T-cell (primary cell): ENCODE results near the gene TMEM236. TPM values are rescaled to one million over a fixed set of nuclear protein-coding genes. Genes with fewer than 3 reads are reported as not detected.
"Not testable (repeated sequence)": the region's sequence is repeated elsewhere in the genome, so short reads cannot be mapped to it uniquely, and the experiment has no call there.

Experiments
- ATAC-seq, 4 experiments: fragments of 200-7000 bp in 3 of 4; fragments of 150-1000 bp in 1 of 4; cut with Tn5 transposase; replicated peaks in 1 of 4; 1 replicate in 3 of 4; 2 replicates in 1 of 4; pipeline ENCODE4 v1.10.0; 2021; ENCODE audit warnings: moderate library complexity in 3 of 4, mild to moderate bottlenecking in 2 of 4, moderate number of reproducible peaks in 1 of 4
- CTCF ChIA-PET, 2 donors: fragments of 300-600 bp; sonication (Branson Sonifier 250); formaldehyde crosslinking; loops; one replicate each; lab custom pipeline; 2022; ENCODE audit warnings: antibody characterized with exemption in 2 of 2; lab: Charles Lee
- POLR2A ChIA-PET, 2 donors: fragments of 300-600 bp; sonication (Branson Sonifier 250); formaldehyde crosslinking; loops; one replicate each; lab custom pipeline; 2022; ENCODE audit warnings: antibody characterized with exemption in 2 of 2; lab: Charles Lee
- DNase-seq, 35 experiments: peaks; one replicate each; pipeline versions ENCODE4 v3.0.0 to v3.0.0-alpha.2; 2013 to 2023
- H3K27ac ChIP-seq: one replicate; pipeline ENCODE4 v1.5.1; 2013; ENCODE audit warnings: low read length
- H3K27me3 ChIP-seq, 2 experiments: replicated peaks in 1 of 2; 1 replicate in 1 of 2; 2 replicates in 1 of 2; pipeline versions ENCODE4 v1.6.1 to v1.7.0; 2013; ENCODE audit warnings: low read length in 1 of 2, mixed read lengths in 1 of 2; ENCODE audit not compliant: control insufficient read depth in 2 of 2, insufficient read depth in 2 of 2; ENCODE audit errors: extremely low read depth in 1 of 2
- H3K36me3 ChIP-seq, 2 donors: 1 replicate in 1 of 2; 2 replicates in 1 of 2; pipeline versions ENCODE4 v1.6.1 to v1.7.0; 2013; ENCODE audit warnings: low read length in 1 of 2; ENCODE audit not compliant: control insufficient read depth in 2 of 2, insufficient read depth in 1 of 2; ENCODE audit errors: extremely low read depth in 1 of 2
- H3K4me1 ChIP-seq, 2 experiments: 1 replicate in 1 of 2; 2 replicates in 1 of 2; pipeline versions ENCODE4 v1.6.1 to v1.7.0; 2013; ENCODE audit warnings: low read length in 2 of 2, mixed read lengths in 1 of 2; ENCODE audit not compliant: insufficient read depth in 2 of 2, control insufficient read depth in 1 of 2; ENCODE audit errors: extremely low read depth in 1 of 2
- H3K4me3 ChIP-seq, 2 donors: 1 replicate in 1 of 2; 2 replicates in 1 of 2; pipeline versions ENCODE4 v1.5.1 to v1.7.0; 2013; ENCODE audit warnings: mild to moderate bottlenecking in 2 of 2, low read length in 1 of 2, moderate library complexity in 1 of 2; ENCODE audit not compliant: control insufficient read depth in 1 of 2; ENCODE audit errors: extremely low read depth in 1 of 2
- H3K9me3 ChIP-seq: 2 replicates; pipeline ENCODE4 v1.7.0; 2013
- H3K27ac Mint-ChIP-seq, 2 donors: one replicate each; pipeline ENCODE4 v1.8.0; 2020 to 2021; ENCODE audit warnings: mild to moderate bottlenecking in 2 of 2, mixed read lengths in 2 of 2
- H3K27me3 Mint-ChIP-seq, 2 donors: one replicate each; pipeline ENCODE4 v1.8.0; 2021 to 2022; ENCODE audit warnings: mixed read lengths in 2 of 2
- H3K36me3 Mint-ChIP-seq: one replicate; pipeline ENCODE4 v1.8.0; 2021; ENCODE audit warnings: mixed read lengths
- H3K4me1 Mint-ChIP-seq, 3 donors: one replicate each; pipeline ENCODE4 v1.8.0; 2020 to 2022; ENCODE audit warnings: mixed read lengths in 3 of 3, mild to moderate bottlenecking in 1 of 3
- H3K4me3 Mint-ChIP-seq, 3 donors: one replicate each; pipeline ENCODE4 v1.8.0; 2020 to 2022; ENCODE audit warnings: mild to moderate bottlenecking in 3 of 3, mixed read lengths in 3 of 3, moderate library complexity in 3 of 3
- H3K9me3 Mint-ChIP-seq, 3 donors: one replicate each; pipeline ENCODE4 v1.8.0; 2020 to 2022; ENCODE audit warnings: mixed read lengths in 3 of 3
- WGBS: methylation state at CpG from one replicate; pipeline ENCODE4 v1.1.5; 2013; ENCODE audit warnings: missing lambda C conversion rate; ENCODE audit not compliant: insufficient coverage; 5-methylcytosine and 5-hydroxymethylcytosine counted together
- total RNA-seq, 35 experiments: library from RNA in 6 of 35; stranded (reverse) in 6 of 35; fragments of 120-200 nt in 1 of 35; gene quantifications; one replicate each; pipeline versions ENCODE4 v1.2.1 to v1.2.4 and lab custom pipeline; 2013 to 2026

The TMEM236 gene
- total RNA-seq, 5 donors from 2014 or later (not counting 1 experiment from before 2014, with no cell fraction given): 0.03 to 0.38 (median 0.07) TPM; not detected in 1

DNA sequence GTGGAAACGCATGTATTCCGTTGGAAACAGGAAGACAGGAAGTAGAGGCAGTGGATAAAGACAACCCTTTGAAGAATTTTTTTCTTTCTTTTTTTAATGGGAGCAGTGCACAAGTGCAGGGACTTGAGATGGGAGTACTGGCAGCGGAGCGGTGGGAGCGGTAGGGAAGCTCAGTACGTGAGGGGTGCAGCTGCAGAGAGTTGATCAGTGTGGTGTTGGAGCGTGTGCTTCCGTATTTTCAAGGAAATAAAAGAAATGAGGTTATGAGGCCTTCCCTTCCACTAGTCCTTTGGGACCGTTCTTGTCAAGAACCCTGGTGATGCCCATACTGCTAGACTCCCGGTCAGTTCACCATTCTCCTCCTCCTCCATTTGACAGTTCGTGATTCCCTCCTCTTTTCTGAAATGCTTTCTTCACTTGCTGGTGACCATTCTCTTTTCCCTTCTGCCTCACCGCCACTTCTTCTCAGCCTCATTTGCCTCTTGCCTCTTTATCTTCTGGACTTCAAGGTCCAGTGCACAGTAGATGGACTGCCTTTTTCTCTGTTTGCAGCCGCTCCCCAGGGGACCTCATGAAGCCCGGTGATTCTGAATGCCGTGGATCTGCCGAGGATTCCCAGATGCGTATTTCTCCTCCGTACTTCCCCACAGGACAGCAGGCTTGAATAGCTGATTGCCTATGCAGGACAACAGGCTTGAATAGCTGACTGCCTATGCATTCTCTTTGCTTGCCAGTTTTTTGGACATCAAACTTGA is 39.1 kb upstream of the TMEM236 start:
- H3K36me3 ChIP-seq: peaks cover 8 to 61% of the 10 kb centered on the region in 2 donors
- H3K9me3 Mint-ChIP-seq: peaks cover 0 to 4% (median 0%) of the 10 kb centered on the region in 3 donors
- no peak overlapping the region for H3K4me3 Mint-ChIP-seq
- ChIA-PET POLR2A (no interaction called here), CTCF (interaction anchor here in 1 of 2 donors (0.5 kb wide), 1 partner anchor 298 kb away, joined by 5 read pairs; no protein-coding TSS in a partner anchor)
- no peaks in the 10 kb centered on the region for H3K27me3 Mint-ChIP-seq
- WGBS: 99% methylated on average over 10 of the region's 18 CpGs
- no peaks in the 10 kb centered on the region for H3K9me3 ChIP-seq
- no peak for DNase-seq
- H3K36me3 Mint-ChIP-seq: peaks cover 77% of the 10 kb centered on the region
- H3K27me3 ChIP-seq: no peaks in the 10 kb centered on the region
- H3K4me1 Mint-ChIP-seq: no peaks in the 10 kb centered on the region
- no peak overlapping the region for H3K27ac ChIP-seq
- no peak overlapping the region for H3K4me3 ChIP-seq
- H3K27ac Mint-ChIP-seq: no peak overlapping the region
- no peak for ATAC-seq
- no peaks in the 10 kb centered on the region for H3K4me1 ChIP-seq

DNA sequence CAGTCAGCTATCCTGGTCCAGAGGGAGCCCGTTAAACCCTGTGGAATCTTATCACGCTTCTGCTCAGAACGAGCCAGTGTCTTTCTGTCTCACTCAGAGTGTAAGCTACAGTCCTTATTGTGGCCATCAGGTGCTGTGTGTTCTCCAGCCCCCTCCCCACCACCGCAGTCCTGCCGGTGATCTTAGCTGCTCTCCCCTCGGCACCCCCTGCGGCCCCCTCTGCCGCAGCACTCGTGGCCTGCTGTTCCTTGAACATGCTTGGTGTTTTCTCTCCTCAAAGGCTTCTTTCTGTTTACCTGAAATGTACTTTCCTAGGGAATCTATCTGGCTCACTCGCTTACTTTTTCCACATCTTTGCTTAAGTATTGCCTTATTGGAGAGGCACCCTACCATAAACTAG is 38.2 kb upstream of the TMEM236 start:
- 100% methylated on average over 9 of the region's 10 CpGs for WGBS
- Histone ChIP-seq H3K9me3 (no peaks in the 10 kb centered on the region), H3K4me1 (no peaks in the 10 kb centered on the region), H3K27ac (no peak overlapping the region), H3K4me3 (no peak overlapping the region), H3K27me3 (no peaks in the 10 kb centered on the region), H3K36me3 (peaks cover 6 to 57% of the 10 kb centered on the region in 2 donors)
- DNase-seq (no peak), ATAC-seq (no peak)
- Mint-ChIP-seq H3K9me3 (peaks cover 0 to 4% (median 0%) of the 10 kb centered on the region in 3 donors), H3K36me3 (peaks cover 81% of the 10 kb centered on the region), H3K27ac (no peak overlapping the region), H3K27me3 (no peaks in the 10 kb centered on the region), H3K4me3 (no peak overlapping the region), H3K4me1 (no peaks in the 10 kb centered on the region)
- POLR2A ChIA-PET: no interaction called here
- CTCF ChIA-PET: no interaction called here

DNA sequence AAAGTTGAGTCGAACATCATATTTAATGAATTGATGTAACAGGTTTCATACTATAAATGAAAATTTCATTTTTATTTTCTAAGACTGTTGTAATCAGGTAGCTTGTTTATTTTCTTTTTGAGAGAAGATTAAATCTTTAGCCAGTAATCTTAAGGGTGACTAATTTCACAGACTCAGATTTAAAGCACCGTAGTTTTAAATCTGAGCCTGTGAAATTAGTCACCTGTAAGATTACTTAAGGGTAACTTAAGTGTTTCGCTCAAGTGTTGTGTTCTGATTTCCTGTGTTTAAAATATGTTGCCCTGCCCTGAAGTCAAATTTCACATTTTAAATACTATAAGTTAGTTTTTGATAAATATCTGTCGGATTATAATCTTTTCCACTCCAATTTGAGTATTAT is 35.8 kb upstream of the TMEM236 start:
- H3K27me3 ChIP-seq: no peaks in the 10 kb centered on the region
- no peaks in the 10 kb centered on the region for H3K27me3 Mint-ChIP-seq
- H3K4me3 Mint-ChIP-seq: no peak overlapping the region
- no peak overlapping the region for H3K27ac ChIP-seq
- WGBS: no CpG with 5 or more reads among the region's 4 CpGs
- peaks cover 74% of the 10 kb centered on the region for H3K36me3 Mint-ChIP-seq
- peaks cover 0 to 4% (median 3%) of the 10 kb centered on the region in 3 donors for H3K9me3 Mint-ChIP-seq
- ChIA-PET POLR2A (no interaction called here), CTCF (no interaction called here)
- H3K4me3 ChIP-seq: no peak overlapping the region
- no peaks in the 10 kb centered on the region for H3K4me1 Mint-ChIP-seq
- H3K27ac Mint-ChIP-seq: no peak overlapping the region
- DNase-seq (no peak), ATAC-seq (no peak)
- peaks cover 5 to 37% of the 10 kb centered on the region in 2 donors for H3K36me3 ChIP-seq
- no peaks in the 10 kb centered on the region for H3K9me3 ChIP-seq
- H3K4me1 ChIP-seq: no peaks in the 10 kb centered on the region

DNA sequence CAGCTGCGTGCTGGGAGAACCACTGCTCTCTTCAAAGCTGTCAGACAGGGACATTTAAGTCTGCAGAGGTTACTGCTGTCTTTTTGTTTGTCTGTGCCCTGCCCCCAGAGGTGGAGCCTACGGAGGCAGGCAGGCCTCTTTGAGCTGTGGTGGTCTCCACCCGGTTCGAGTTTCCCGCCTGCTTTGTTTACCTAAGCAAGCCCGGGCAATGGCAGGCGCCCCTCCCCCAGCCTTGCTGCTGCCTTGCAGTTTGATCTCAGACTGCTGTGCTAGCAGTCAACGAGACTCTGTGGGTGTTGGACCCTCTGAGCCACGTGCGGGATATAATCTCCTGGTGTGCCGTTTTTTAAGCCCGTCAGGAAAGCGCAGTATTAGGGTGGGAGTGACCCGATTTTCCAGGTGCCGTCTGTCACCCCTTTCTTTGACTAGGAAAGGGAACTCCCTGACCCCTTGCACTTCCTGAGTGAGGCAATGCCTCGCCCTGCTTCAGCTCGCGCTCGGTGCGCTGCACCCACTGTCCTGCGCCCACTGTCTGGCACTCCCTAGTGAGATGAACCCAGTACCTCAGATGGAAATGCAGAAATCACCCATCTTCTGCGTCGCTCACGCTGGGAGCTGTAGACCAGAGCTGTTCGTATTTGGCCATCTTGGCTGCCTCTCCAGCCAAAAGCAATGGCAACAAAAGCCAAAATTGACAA is 29.5 kb upstream of the TMEM236 start:
- DNase-seq: peak in 1 of 35 experiments; percentile 15
- H3K9me3 ChIP-seq, ATAC-seq, H3K27ac ChIP-seq, H3K9me3 Mint-ChIP-seq, H3K27ac Mint-ChIP-seq, H3K4me1 Mint-ChIP-seq, H3K4me3 Mint-ChIP-seq, POLR2A ChIA-PET, H3K36me3 ChIP-seq, H3K4me1 ChIP-seq, H3K4me3 ChIP-seq, H3K27me3 ChIP-seq, CTCF ChIA-PET, H3K27me3 Mint-ChIP-seq: not testable (repeated sequence)
- peaks cover 36% of the 10 kb centered on the region for H3K36me3 Mint-ChIP-seq
- WGBS: 93% methylated on average over 13 of the region's 25 CpGs

DNA sequence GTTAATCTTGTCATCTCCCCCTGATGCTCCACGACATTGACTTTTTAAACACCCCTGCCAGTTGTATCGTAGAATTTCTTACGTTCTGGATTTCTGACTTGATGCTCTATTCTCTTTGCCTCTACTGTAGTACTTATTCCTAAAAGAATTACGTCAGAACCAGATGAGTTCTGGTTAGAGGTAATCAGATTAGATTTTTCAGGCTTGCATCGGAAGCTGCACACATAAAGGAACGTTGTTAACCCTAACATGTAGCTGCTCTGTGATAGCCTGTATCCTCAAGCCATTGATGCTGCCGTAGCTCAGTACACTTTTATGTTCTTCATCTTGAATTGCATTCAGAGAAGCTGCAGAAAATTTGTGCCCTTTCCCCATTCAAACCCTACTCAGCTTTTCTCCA is 26.3 kb upstream of the TMEM236 start:
- ATAC-seq (no peak), DNase-seq (no peak)
- Mint-ChIP-seq H3K9me3 (no peaks in the 10 kb centered on the region), H3K4me1 (no peaks in the 10 kb centered on the region), H3K36me3 (peaks cover 19% of the 10 kb centered on the region), H3K27ac (no peak overlapping the region), H3K4me3 (no peak overlapping the region), H3K27me3 (no peaks in the 10 kb centered on the region)
- Histone ChIP-seq H3K4me1 (no peaks in the 10 kb centered on the region), H3K27me3 (no peaks in the 10 kb centered on the region), H3K36me3 (no peaks in the 10 kb centered on the region), H3K9me3 (no peaks in the 10 kb centered on the region), H3K27ac (no peak overlapping the region), H3K4me3 (no peak overlapping the region)
- 96% methylated on average over 4 of the region's 7 CpGs for WGBS
- POLR2A ChIA-PET: no interaction called here
- CTCF ChIA-PET: no interaction called here

DNA sequence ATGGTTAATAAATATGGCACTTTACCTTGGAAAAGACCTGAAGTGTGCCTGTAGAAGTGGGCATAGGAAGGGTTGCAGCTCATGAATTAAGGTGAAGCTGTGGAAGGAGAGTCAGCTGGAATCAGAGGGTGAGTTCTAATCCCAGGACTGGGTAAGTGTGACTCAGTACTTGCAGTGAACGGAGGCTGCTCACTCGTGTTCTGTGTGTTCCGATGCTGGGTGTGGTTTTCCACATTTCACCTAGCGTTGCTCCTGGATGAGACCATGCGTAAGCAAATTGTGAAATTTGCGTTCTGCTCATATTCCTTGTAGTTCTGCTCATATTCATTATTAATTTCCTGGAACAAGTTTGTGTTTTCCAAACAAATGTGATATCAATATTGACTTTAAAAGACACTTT is 22.4 kb upstream of the TMEM236 start:
- Mint-ChIP-seq H3K4me3 (no peak overlapping the region), H3K27ac (no peak overlapping the region), H3K4me1 (no peaks in the 10 kb centered on the region), H3K27me3 (no peaks in the 10 kb centered on the region), H3K36me3 (no peaks in the 10 kb centered on the region), H3K9me3 (no peaks in the 10 kb centered on the region)
- POLR2A ChIA-PET: no interaction called here
- DNase-seq: no peak
- Histone ChIP-seq H3K4me1 (no peaks in the 10 kb centered on the region), H3K27me3 (no peaks in the 10 kb centered on the region), H3K36me3 (no peaks in the 10 kb centered on the region), H3K9me3 (no peaks in the 10 kb centered on the region), H3K27ac (no peak overlapping the region), H3K4me3 (no peak overlapping the region)
- CTCF ChIA-PET: no interaction called here
- ATAC-seq: no peak
- 91% methylated on average over 4 of the region's 6 CpGs for WGBS
